Neural crest cell (in vitro differentiated cells): Measurements from ENCODE around the gene NKX2-2. TPM values are rescaled to one million over a fixed set of nuclear protein-coding genes. Genes with fewer than 3 reads are reported as not detected.

Source experiments
- DNase-seq: peaks from one replicate; pipeline ENCODE4 v3.0.0; 2021; ENCODE audit warnings: low read depth, mixed read lengths, low spot score
- H3K27ac Mint-ChIP-seq: one replicate; pipeline ENCODE4 v1.8.0; 2021; ENCODE audit warnings: mild to moderate bottlenecking, mixed read lengths; ENCODE audit not compliant: unreplicated experiment
- H3K27me3 Mint-ChIP-seq: 2 replicates; pipeline ENCODE4 v1.8.0; 2021; ENCODE audit warnings: low read depth, mild to moderate bottlenecking, mixed read lengths
- H3K36me3 Mint-ChIP-seq: 2 replicates; pipeline ENCODE4 v1.8.0; 2021; ENCODE audit warnings: low read depth, mild to moderate bottlenecking, mixed read lengths
- H3K4me1 Mint-ChIP-seq: 2 replicates; pipeline ENCODE4 v1.8.0; 2021; ENCODE audit warnings: mixed read lengths
- H3K4me3 Mint-ChIP-seq: one replicate; pipeline ENCODE4 v1.8.0; 2021; ENCODE audit warnings: mild to moderate bottlenecking, mixed read lengths
- H3K9me3 Mint-ChIP-seq: 2 replicates; pipeline ENCODE4 v1.8.0; 2021; ENCODE audit warnings: mixed read lengths
- CTCF ChIP-seq: fragments of 200-600 bp; sonication (generic); conservative IDR thresholded peaks from 2 replicates; pipeline ENCODE4 v1.5.0; 2021; ENCODE audit warnings: antibody characterized with exemption, mild to moderate bottlenecking
- total RNA-seq: library from RNA; stranded (reverse); gene quantifications from 2 replicates; pipeline ENCODE4 v1.2.1, GENCODE V29; 2021

NKX2-2 gene
- total RNA-seq, 1 donor from 2014 or later: not detected

- DNase-seq: no peak
- H3K9me3 Mint-ChIP-seq: no peaks in the 10 kb centered on the region
- H3K27me3 Mint-ChIP-seq: peaks cover 56% of the 10 kb centered on the region
- H3K27ac Mint-ChIP-seq: no peak overlapping the region
- H3K4me3 Mint-ChIP-seq: no peak overlapping the region
- no peak for TF ChIP-seq CTCF
- peaks cover 7% of the 10 kb centered on the region for H3K4me1 Mint-ChIP-seq
- no peaks in the 10 kb centered on the region for H3K36me3 Mint-ChIP-seq
These were observed 41.7 kb upstream of the NKX2-2 start for GRCh38 chr20:21555470-21556120.

- H3K9me3 Mint-ChIP-seq: no peaks in the 10 kb centered on the region
These were observed 41.1 kb upstream of the NKX2-2 start for GRCh38 chr20:21554985-21555384.

GRCh38 chr20:21554376-21554890 lies 40.6 kb upstream of the NKX2-2 start:
- no peaks in the 10 kb centered on the region for H3K9me3 Mint-ChIP-seq
- no peaks in the 10 kb centered on the region for H3K36me3 Mint-ChIP-seq
- DNase-seq: no peak
- peaks cover 7% of the 10 kb centered on the region for H3K4me1 Mint-ChIP-seq
- no peak overlapping the region for H3K27ac Mint-ChIP-seq
- no peak for TF ChIP-seq CTCF
- peaks cover 60% of the 10 kb centered on the region for H3K27me3 Mint-ChIP-seq
- no peak overlapping the region for H3K4me3 Mint-ChIP-seq

More at GRCh38 chr20:21554985-21555384, 41.1 kb upstream of the NKX2-2 start:
- Mint-ChIP-seq H3K36me3 (no peaks in the 10 kb centered on the region), H3K27me3 (peaks cover 56% of the 10 kb centered on the region), H3K4me1 (peaks cover 7% of the 10 kb centered on the region), H3K27ac (no peak overlapping the region), H3K4me3 (no peak overlapping the region)
- DNase-seq: no peak
- no peak for TF ChIP-seq CTCF

- no peak overlapping the region for H3K4me3 Mint-ChIP-seq
- no peaks in the 10 kb centered on the region for H3K9me3 Mint-ChIP-seq
- no peak overlapping the region for H3K27ac Mint-ChIP-seq
- no peak for TF ChIP-seq CTCF
- no peaks in the 10 kb centered on the region for H3K36me3 Mint-ChIP-seq
- no peak for DNase-seq
- H3K4me1 Mint-ChIP-seq: peaks cover 7% of the 10 kb centered on the region
- peaks cover 57% of the 10 kb centered on the region for H3K27me3 Mint-ChIP-seq
These were observed 36.7 kb upstream of the NKX2-2 start for GRCh38 chr20:21550587-21550986.

GRCh38 chr20:21548390-21549035 lies 34.6 kb upstream of the NKX2-2 start:
- TF ChIP-seq CTCF: no peak
- Mint-ChIP-seq H3K36me3 (no peaks in the 10 kb centered on the region), H3K4me1 (no peaks in the 10 kb centered on the region), H3K4me3 (no peak overlapping the region), H3K9me3 (peaks cover 5% of the 10 kb centered on the region), H3K27ac (no peak overlapping the region), H3K27me3 (peaks cover 58% of the 10 kb centered on the region)
- DNase-seq: no peak
